HepG2 (cell line): Measurements from ENCODE around the gene PC. TPM values are rescaled to one million over a fixed set of nuclear protein-coding genes. Genes with fewer than 3 reads are reported as not detected.

Experiments used
- ATAC-seq: fragments of 200-7000 bp; cut with Tn5 transposase; 3 replicates; pipeline ENCODE4 v1.9.1; 2020; ENCODE audit warnings: mild to moderate bottlenecking, moderate library complexity
- BruUV-seq: library from RNA; stranded (reverse); fragments of 400-500 nt; replicated peaks from 2 replicates; lab custom pipeline; 2021; lab: Mats Ljungman, UMichigan
- CTCF ChIA-PET: fragments of 300-600 bp; formaldehyde crosslinking; extraction: SDS; loops from one replicate; lab custom pipeline; 2021; ENCODE audit warnings: low total read pairs, inconsistent platforms, low intra/inter-chr PET ratio; lab: Yijun Ruan, JAX
- POLR2A ChIA-PET: fragments of 350-600 bp; sonication (Branson Sonifier 250); formaldehyde crosslinking; loops from one replicate; lab custom pipeline; 2020; ENCODE audit warnings: antibody characterized with exemption, inconsistent platforms; lab: Yijun Ruan, JAX
- DNase-seq: peaks from one replicate; pipeline ENCODE4 v3.0.0-alpha.2; 2015; ENCODE audit warnings: low spot score
- FAIRE-seq: peaks from 3 replicates; lab custom pipeline; 2011; peaks lifted over from hg19 to GRCh38; lab: Jason Lieb, UNC
- H2AFZ ChIP-seq: one replicate; pipeline ENCODE4 v1.6.1; 2011; ENCODE audit warnings: low read length, inconsistent platforms
- H3K27ac ChIP-seq: fragments of 300-600 bp; 3 replicates; pipeline ENCODE4 v1.8.0; 2011; ENCODE audit warnings: mixed run types, mild to moderate bottlenecking, mixed read lengths, low read length, inconsistent platforms; ENCODE audit not compliant: insufficient read depth; ENCODE audit errors: extremely low read length
- H3K27me3 ChIP-seq, 2 experiments: fragments of 200-600 bp in 1 of 2; 2 replicates in 1 of 2; 3 replicates in 1 of 2; pipeline versions ENCODE4 v1.6.0 to v1.8.0; 2011; ENCODE audit warnings: low read length in 2 of 2, mild to moderate bottlenecking in 2 of 2, moderate library complexity in 2 of 2, inconsistent platforms in 1 of 2; ENCODE audit not compliant: insufficient read depth in 2 of 2, control insufficient read depth in 1 of 2
- H3K36me3 ChIP-seq, 2 experiments: fragments of 200-600 bp in 1 of 2; replicated peaks in 1 of 2; 2 replicates in 1 of 2; 3 replicates in 1 of 2; pipeline versions ENCODE4 v1.5.1 to v1.8.0; 2011; ENCODE audit warnings: low read length in 2 of 2, inconsistent platforms in 1 of 2; ENCODE audit not compliant: insufficient read depth in 2 of 2, control insufficient read depth in 1 of 2
- H3K4me1 ChIP-seq: 2 replicates; pipeline ENCODE4 v1.5.1; 2012; ENCODE audit warnings: low read length, inconsistent platforms; ENCODE audit not compliant: insufficient read depth
- H3K4me2 ChIP-seq: 2 replicates; pipeline ENCODE4 v1.6.0; 2011; ENCODE audit warnings: low read depth, low read length, inconsistent platforms
- H3K4me3 ChIP-seq, 3 experiments: fragments of 200-600 bp in 1 of 3; sonication (generic), shearing (Covaris generic) in 1 of 3; replicated peaks in 1 of 3; 2 replicates each; pipeline ENCODE4 v1.5.1; 2011 to 2016; ENCODE audit warnings: low read length in 3 of 3, inconsistent platforms in 2 of 3, low read depth in 2 of 3, mild to moderate bottlenecking in 2 of 3, control low read depth in 1 of 3, mixed read lengths in 1 of 3; ENCODE audit not compliant: insufficient read depth in 1 of 3
- H3K79me2 ChIP-seq: one replicate; pipeline ENCODE4 v1.6.1; 2011; ENCODE audit warnings: low read length, inconsistent platforms; ENCODE audit not compliant: insufficient read depth
- H3K9ac ChIP-seq: 2 replicates; pipeline ENCODE4 v1.6.0; 2011; ENCODE audit warnings: mild to moderate bottlenecking, low read depth, low read length, inconsistent platforms; ENCODE audit not compliant: insufficient read depth
- H3K9me3 ChIP-seq: 2 replicates; pipeline ENCODE4 v1.5.1; 2012; ENCODE audit warnings: mild to moderate bottlenecking, low read length
- H4K20me1 ChIP-seq: 2 replicates; pipeline ENCODE4 v1.6.0; 2011; ENCODE audit warnings: inconsistent platforms, mild to moderate bottlenecking, low read length, moderate library complexity; ENCODE audit not compliant: insufficient read depth
- AHR ChIP-seq: IDR thresholded peaks from 2 replicates; pipeline ENCODE4 v1.6.1; 2018; ENCODE audit warnings: missing genetic modification reagents, missing compliant biosample characterization
- CSRNP1 ChIP-seq: sonication (generic); formaldehyde crosslinking; IDR thresholded peaks from 2 replicates; pipeline ENCODE4 v1.8.1; 2023; ENCODE audit warnings: mild to moderate bottlenecking, missing genetic modification reagents
- E2F5 ChIP-seq: sonication (generic); formaldehyde crosslinking; conservative IDR thresholded peaks from 2 replicates; pipeline ENCODE4 v1.4.0; 2020; ENCODE audit warnings: missing genetic modification reagents
- JUND ChIP-seq: sonication (generic); formaldehyde crosslinking; IDR thresholded peaks from 2 replicates; pipeline ENCODE4 v1.8.0; 2022; ENCODE audit warnings: mild to moderate bottlenecking, missing genetic modification reagents
- MBD4 ChIP-seq: IDR thresholded peaks from 2 replicates; pipeline ENCODE4 v1.6.1; 2012; ENCODE audit warnings: low read length, inconsistent platforms, borderline replicate concordance
- NAIF1 ChIP-seq: sonication (generic); formaldehyde crosslinking; IDR thresholded peaks from 2 replicates; pipeline ENCODE4 v1.5.0; 2020; ENCODE audit warnings: mild to moderate bottlenecking, missing genetic modification reagents, borderline replicate concordance
- NFKBIZ ChIP-seq: IDR thresholded peaks from 2 replicates; pipeline ENCODE4 v1.6.1; 2018; ENCODE audit warnings: missing genetic modification reagents, missing compliant biosample characterization
- PHB2 ChIP-seq: fragments of 450-650 bp; IDR thresholded peaks from 2 replicates; pipeline ENCODE4 v1.6.1; 2018; ENCODE audit not compliant: partially characterized antibody
- PLSCR1 ChIP-seq: sonication (generic); formaldehyde crosslinking; IDR thresholded peaks from 2 replicates; pipeline ENCODE4 v1.5.0; 2020; ENCODE audit warnings: missing genetic modification reagents, mild to moderate bottlenecking, borderline replicate concordance
- PREB ChIP-seq: sonication (generic); formaldehyde crosslinking; IDR thresholded peaks from 2 replicates; pipeline ENCODE4 v1.4.0; 2020; ENCODE audit warnings: missing genetic modification reagents
- REL ChIP-seq: sonication (generic); formaldehyde crosslinking; conservative IDR thresholded peaks from 2 replicates; pipeline ENCODE4 v1.8.0; 2022; ENCODE audit warnings: mild to moderate bottlenecking, missing genetic modification reagents, moderate library complexity
- STAG1 ChIP-seq: sonication (generic); formaldehyde crosslinking; IDR thresholded peaks from 2 replicates; pipeline ENCODE4 v1.4.0; 2020; ENCODE audit warnings: missing genetic modification reagents
- ZBTB46 ChIP-seq: sonication (generic); formaldehyde crosslinking; IDR thresholded peaks from 2 replicates; pipeline ENCODE4 v1.4.0; 2020; ENCODE audit warnings: mild to moderate bottlenecking, missing genetic modification reagents, borderline replicate concordance
- ZNF253 ChIP-seq: sonication (generic); formaldehyde crosslinking; IDR thresholded peaks from 2 replicates; pipeline ENCODE4 v1.8.0; 2022; ENCODE audit warnings: mild to moderate bottlenecking, missing genetic modification reagents, borderline replicate concordance
- ZNF33A ChIP-seq: sonication (generic); formaldehyde crosslinking; IDR thresholded peaks from 2 replicates; pipeline ENCODE4 v1.5.1; 2020; ENCODE audit warnings: missing genetic modification reagents, mild to moderate bottlenecking, moderate library complexity, borderline replicate concordance
- ZNF558 ChIP-seq: sonication (generic); formaldehyde crosslinking; IDR thresholded peaks from 2 replicates; pipeline ENCODE4 v1.9.0; 2022; ENCODE audit warnings: mild to moderate bottlenecking, missing genetic modification reagents, borderline replicate concordance
- ZNF674 ChIP-seq: sonication (generic); formaldehyde crosslinking; IDR thresholded peaks from 2 replicates; pipeline ENCODE4 v1.5.0; 2020; ENCODE audit warnings: low read depth, mild to moderate bottlenecking, missing genetic modification reagents
- ZNF879 ChIP-seq: sonication (generic); formaldehyde crosslinking; IDR thresholded peaks from 2 replicates; pipeline ENCODE4 v1.8.1; 2023; ENCODE audit warnings: missing genetic modification reagents
- WGBS: methylation state at CpG from one replicate; pipeline ENCODE4 v1.1.6; 2017; ENCODE audit warnings: low lambda C conversion rate; 5-methylcytosine and 5-hydroxymethylcytosine counted together
- in situ Hi-C: cut with HindIII; loops from 2 replicates; pipeline ENCODE4 v1.10.0; 2017; ENCODE audit warnings: low pct_unique_long_range_greater_than_20kb; ENCODE audit not compliant: extremely low pct_ligation_motif_present
- intact Hi-C: fragments of 100-400 bp; cut with micrococcal nuclease; formaldehyde crosslinking; loops from one replicate; pipeline ENCODE4 v1.10.0; 2022; ENCODE audit not compliant: unreplicated experiment
- polyA plus RNA-seq, 8 experiments: library from polyadenylated mRNA; depleted of rRNA in 3 of 8; stranded (reverse) in 7 of 8; unstranded in 1 of 8; fragments of >200 nt; fragmentation: Illumina TruSeq in 4 of 8; extraction: Trizol in 4 of 8; gene quantifications; 2 replicates each; pipeline versions ENCODE4 v1.2.1 to v1.2.3, GENCODE V29; 2011 to 2016; ENCODE audit warnings: low read depth in 4 of 8, missing spikeins in 1 of 8, mixed read lengths in 1 of 8; ENCODE audit not compliant: insufficient read depth in 1 of 8
- total RNA-seq, 5 experiments: library from RNA; depleted of rRNA; stranded (reverse); fragments of >200 nt; fragmentation: Illumina TruSeq; extraction: Trizol; gene quantifications; 2 replicates each; pipeline ENCODE4 v1.2.3, GENCODE V29; 2016; ENCODE audit warnings: low read depth in 1 of 5

PC gene
- total and polyA plus RNA-seq, 2 of the 13 experiments (the other 11 are each of a cell fraction or from before 2014, with no cell fraction given), result 29.0 to 39.0 TPM

GRCh38 chr11:66867425-66868040 is 90.7 kb downstream of the PC start:
- DNase-seq, result no peak
- no peaks in the 10 kb centered on the region for H3K79me2 ChIP-seq
- H3K9me3 ChIP-seq, result no peaks in the 10 kb centered on the region
- intact Hi-C loops, result no loop called here
- no peak overlapping the region for H3K4me3 ChIP-seq
- no TSS peak for BruUV-seq
- no peaks in the 10 kb centered on the region for H3K27me3 ChIP-seq
- peaks cover 5% of the 10 kb centered on the region for H4K20me1 ChIP-seq
- no peak overlapping the region for H2AFZ ChIP-seq
- H3K36me3 ChIP-seq, result peaks cover 30 to 69% of the 10 kb centered on the region in 2 experiments; a peak in 4 of 5 replicates
- peaks cover 9% of the 10 kb centered on the region for H3K4me1 ChIP-seq
- 89% methylated on average over 5 of the region's 14 CpGs for WGBS
- ATAC-seq, result no peak
- ChIA-PET CTCF (no interaction called here), POLR2A (no interaction called here)
- no peak overlapping the region for H3K9ac ChIP-seq
- in situ Hi-C loops, result no loop called here
- H3K27ac ChIP-seq, result no peak overlapping the region
- FAIRE-seq, result no peak
- TF ChIP-seq PHB2 (no peak), NFKBIZ (CRISPR knock-in tag) (no peak), ZNF879 (CRISPR knock-in tag) (no peak), JUND (CRISPR knock-in tag) (no peak), ZBTB46 (CRISPR knock-in tag) (no peak), AHR (CRISPR knock-in tag) (no peak), STAG1 (CRISPR knock-in tag) (no peak), ZNF674 (CRISPR knock-in tag) (no peak), PLSCR1 (CRISPR knock-in tag) (no peak), PREB (CRISPR knock-in tag) (no peak), MBD4 (no peak), REL (no peak), ZNF253 (CRISPR knock-in tag) (no peak), ZNF33A (CRISPR knock-in tag) (no peak), E2F5 (CRISPR knock-in tag) (no peak), CSRNP1 (CRISPR knock-in tag) (no peak), NAIF1 (CRISPR knock-in tag) (no peak), ZNF558 (no peak)
- H3K4me2 ChIP-seq, result no peak overlapping the region
